Activated CD4-positive, alpha-beta memory T cell treated with anti-CD3 and anti-CD28 coated beads, Interleukin-2, amount 10 ng/mL, durations not matched to agents 7 days and 5 days (primary cell): ENCODE results near the gene NOL9. TPM values are rescaled to one million over a fixed set of nuclear protein-coding genes. Genes with fewer than 3 reads are reported as not detected.

Source experiments
- CTCF ChIA-PET: fragments of 350-600 bp; sonication (Branson Sonifier 250); formaldehyde crosslinking; loops from one replicate; lab custom pipeline; 2021; ENCODE audit warnings: antibody characterized with exemption, inconsistent platforms; lab: Charles Lee
- POLR2A ChIA-PET: fragments of 350-600 bp; sonication (Branson Sonifier 250); formaldehyde crosslinking; loops from one replicate; lab custom pipeline; 2021; ENCODE audit warnings: antibody characterized with exemption; lab: Charles Lee
- DNase-seq: peaks from one replicate; pipeline ENCODE4 v3.0.0-alpha.2; 2020
- H3K27ac Mint-ChIP-seq: one replicate; pipeline ENCODE4 v1.8.0; 2021; ENCODE audit warnings: mild to moderate bottlenecking, mixed read lengths
- H3K27me3 Mint-ChIP-seq: one replicate; pipeline ENCODE4 v1.8.0; 2021; ENCODE audit warnings: mixed read lengths
- H3K36me3 Mint-ChIP-seq: one replicate; pipeline ENCODE4 v1.8.0; 2021; ENCODE audit warnings: low read depth, mixed read lengths
- H3K4me1 Mint-ChIP-seq: one replicate; pipeline ENCODE4 v1.8.0; 2021; ENCODE audit warnings: mixed read lengths
- H3K4me3 Mint-ChIP-seq: one replicate; pipeline ENCODE4 v1.8.0; 2021; ENCODE audit warnings: mild to moderate bottlenecking, mixed read lengths
- H3K9me3 Mint-ChIP-seq: one replicate; pipeline ENCODE4 v1.8.0; 2021; ENCODE audit warnings: mixed read lengths
- total RNA-seq, 2 experiments: library from RNA; stranded (reverse); gene quantifications; one replicate each; pipeline ENCODE4 v1.2.3, GENCODE V29; 2021

NOL9 gene
- total RNA-seq, 2 experiments from 2014 or later = 39.1 to 40.8 TPM

DNA sequence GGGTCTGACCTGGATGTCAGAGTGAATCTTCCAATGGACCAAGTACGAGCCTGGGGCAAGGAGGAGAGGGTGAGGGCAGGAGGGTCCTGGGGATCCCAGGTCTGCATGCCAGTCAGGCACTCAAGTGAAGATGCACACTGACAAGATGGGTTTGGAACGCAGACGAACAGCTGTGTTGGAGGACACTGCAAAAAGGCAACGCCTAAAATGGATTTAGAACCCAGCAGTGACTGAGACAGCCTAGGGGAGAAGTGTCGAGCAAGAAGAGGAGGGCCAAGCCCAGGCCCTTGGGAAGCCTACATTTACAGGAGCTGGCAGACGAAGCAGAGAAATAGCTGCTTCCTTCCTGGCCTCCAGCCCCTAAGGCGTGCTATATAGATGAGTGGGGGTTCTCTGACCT, 25.8 kb downstream of the NOL9 start:
- no peak for DNase-seq
- CTCF ChIA-PET = no interaction called here
- Mint-ChIP-seq H3K9me3 (no peaks in the 10 kb centered on the region), H3K27me3 (no peaks in the 10 kb centered on the region), H3K36me3 (peaks cover 53% of the 10 kb centered on the region), H3K27ac (no peak overlapping the region), H3K4me3 (no peak overlapping the region), H3K4me1 (no peaks in the 10 kb centered on the region)
- POLR2A ChIA-PET = no interaction called here

DNA sequence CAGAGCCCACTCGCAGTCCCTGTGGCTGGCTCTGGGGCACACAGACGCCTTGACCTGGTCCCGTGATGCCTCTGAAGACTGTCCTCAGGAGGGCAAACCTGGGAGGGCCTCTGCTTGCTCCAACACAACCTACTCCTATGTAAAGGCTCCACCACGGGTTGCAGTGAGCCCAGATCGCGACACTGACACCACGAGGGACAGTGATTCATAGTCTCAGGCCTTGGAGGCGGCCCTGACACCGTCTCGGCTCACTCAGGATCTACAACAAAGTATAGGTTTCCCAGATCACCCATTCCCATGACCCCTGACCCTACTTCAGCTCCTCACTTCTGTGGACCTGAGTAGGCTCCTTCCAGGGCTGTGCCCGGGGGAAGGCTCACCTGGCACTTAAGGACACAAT, 28.0 kb downstream of the NOL9 start:
- Mint-ChIP-seq H3K4me1 (peaks cover 2% of the 10 kb centered on the region), H3K9me3 (no peaks in the 10 kb centered on the region), H3K27ac (no peak overlapping the region), H3K27me3 (no peaks in the 10 kb centered on the region), H3K36me3 (peaks cover 39% of the 10 kb centered on the region), H3K4me3 (no peak overlapping the region)
- DNase-seq = no peak
- ChIA-PET CTCF (interaction anchor here (1.9 kb wide), 1 partner anchor 27 kb away, joined by 7 read pairs; the partner anchor contains the start of gene NOL9), POLR2A (interaction anchor here (0.5 to 2.6 kb wide), 2 partner anchors 27 to 52 kb away, joined by 3 to 9 read pairs; partner anchors contain the start of gene NOL9)

GRCh38 chr1:6523566-6523965, 30.7 kb downstream of the NOL9 start:
- POLR2A ChIA-PET = no interaction called here
- H3K27me3 Mint-ChIP-seq = no peaks in the 10 kb centered on the region
- CTCF ChIA-PET = interaction anchor here (0.7 to 4.3 kb wide), 3 partner anchors 11 to 35 kb away, joined by 4 to 19 read pairs (median 5); partner anchors contain the start of genes NOL9 and TAS1R1
- peaks cover 2% of the 10 kb centered on the region for H3K4me1 Mint-ChIP-seq
- H3K4me3 Mint-ChIP-seq = no peak overlapping the region
- no peak overlapping the region for H3K27ac Mint-ChIP-seq
- H3K9me3 Mint-ChIP-seq = no peaks in the 10 kb centered on the region
- H3K36me3 Mint-ChIP-seq = peaks cover 33% of the 10 kb centered on the region
- DNase-seq = no peak

- no peaks in the 10 kb centered on the region for H3K27me3 Mint-ChIP-seq
- ChIA-PET CTCF (interaction anchor here (0.6 to 4.3 kb wide), 6 partner anchors 31 to 358 kb away, joined by 3 to 19 read pairs (median 4); partner anchors contain the start of genes NOL9 and TAS1R1), POLR2A (interaction anchor here (0.8 to 1.3 kb wide), 2 partner anchors 13 to 33 kb away, joined by 3 to 7 read pairs; partner anchors contain the start of genes NOL9 and TAS1R1)
- H3K36me3 Mint-ChIP-seq = peaks cover 22% of the 10 kb centered on the region
- no peak for DNase-seq
- H3K27ac Mint-ChIP-seq = no peak overlapping the region
- H3K9me3 Mint-ChIP-seq = no peaks in the 10 kb centered on the region
- no peak overlapping the region for H3K4me3 Mint-ChIP-seq
- peaks cover 2% of the 10 kb centered on the region for H3K4me1 Mint-ChIP-seq
These were observed 32.8 kb downstream of the NOL9 start for GRCh38 chr1:6521536-6521935.

- POLR2A ChIA-PET = no interaction called here
- peaks cover 2% of the 10 kb centered on the region for H3K4me1 Mint-ChIP-seq
- peaks cover 8% of the 10 kb centered on the region for H3K36me3 Mint-ChIP-seq
- no peak overlapping the region for H3K4me3 Mint-ChIP-seq
- H3K27me3 Mint-ChIP-seq = no peaks in the 10 kb centered on the region
- DNase-seq = no peak
- no peak overlapping the region for H3K27ac Mint-ChIP-seq
- no peaks in the 10 kb centered on the region for H3K9me3 Mint-ChIP-seq
- CTCF ChIA-PET = interaction anchor here (1.5 kb wide), 1 partner anchor 30 kb away, joined by 4 read pairs; no protein-coding TSS in a partner anchor
These were observed 34.2 kb downstream of the NOL9 start for GRCh38 chr1:6519935-6520671.

DNA sequence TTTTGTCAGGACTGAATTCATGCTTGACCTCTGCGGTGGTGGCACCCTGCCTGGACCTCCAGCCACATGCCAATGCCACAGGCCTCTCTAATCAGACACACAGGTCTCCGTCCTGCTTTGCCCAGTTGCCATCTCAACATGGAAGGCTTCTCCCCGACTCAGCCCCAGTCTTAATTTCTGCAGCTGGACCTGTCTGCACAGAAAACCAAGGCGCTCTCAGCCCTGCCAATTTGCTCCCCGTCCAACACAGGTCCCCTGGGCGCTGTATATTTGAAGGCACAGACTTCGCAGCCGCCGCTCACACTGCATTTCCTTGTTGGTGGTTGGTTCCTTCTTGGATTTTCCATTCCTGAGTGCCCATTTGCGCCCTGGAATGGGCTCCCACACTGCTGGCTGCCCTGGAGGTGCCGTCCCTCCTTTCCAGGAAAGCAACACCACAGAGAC, 34.8 kb downstream of the NOL9 start:
- no peak overlapping the region for H3K4me3 Mint-ChIP-seq
- H3K4me1 Mint-ChIP-seq = peaks cover 2% of the 10 kb centered on the region
- H3K27me3 Mint-ChIP-seq = no peaks in the 10 kb centered on the region
- DNase-seq = no peak
- no peak overlapping the region for H3K27ac Mint-ChIP-seq
- H3K9me3 Mint-ChIP-seq = no peaks in the 10 kb centered on the region
- peaks cover 7% of the 10 kb centered on the region for H3K36me3 Mint-ChIP-seq
- ChIA-PET CTCF (no interaction called here), POLR2A (no interaction called here)

GRCh38 chr1:6517435-6517851, 36.9 kb downstream of the NOL9 start:
- DNase-seq = no peak
- Mint-ChIP-seq H3K36me3 (no peaks in the 10 kb centered on the region), H3K9me3 (no peaks in the 10 kb centered on the region), H3K4me1 (peaks cover 2% of the 10 kb centered on the region), H3K27ac (no peak overlapping the region), H3K27me3 (no peaks in the 10 kb centered on the region), H3K4me3 (no peak overlapping the region)
- POLR2A ChIA-PET = no interaction called here
- CTCF ChIA-PET = interaction anchor here (0.6 kb wide), 1 partner anchor 1153 kb away, joined by 3 read pairs; no protein-coding TSS in a partner anchor

DNA sequence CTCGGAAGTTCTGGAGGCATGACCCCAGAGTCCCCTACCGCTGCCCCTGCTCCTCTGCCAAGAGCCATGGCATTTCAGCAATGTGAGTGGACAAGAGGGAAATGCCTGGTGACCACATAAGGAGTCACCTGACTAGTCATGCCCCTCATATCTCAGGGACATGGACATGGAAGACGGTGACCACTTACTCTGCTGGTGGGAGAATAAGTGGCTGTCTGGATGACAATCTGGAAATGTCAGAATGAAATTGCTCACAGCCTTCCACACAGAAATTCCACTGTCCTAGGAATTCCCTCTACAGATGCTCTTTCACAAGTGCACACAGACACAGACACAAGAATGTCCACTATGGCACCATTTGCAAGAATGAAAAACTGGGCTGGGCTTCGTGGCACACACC, 38.5 kb downstream of the NOL9 start:
- no peak overlapping the region for H3K27ac Mint-ChIP-seq
- H3K36me3 Mint-ChIP-seq = no peaks in the 10 kb centered on the region

DNA sequence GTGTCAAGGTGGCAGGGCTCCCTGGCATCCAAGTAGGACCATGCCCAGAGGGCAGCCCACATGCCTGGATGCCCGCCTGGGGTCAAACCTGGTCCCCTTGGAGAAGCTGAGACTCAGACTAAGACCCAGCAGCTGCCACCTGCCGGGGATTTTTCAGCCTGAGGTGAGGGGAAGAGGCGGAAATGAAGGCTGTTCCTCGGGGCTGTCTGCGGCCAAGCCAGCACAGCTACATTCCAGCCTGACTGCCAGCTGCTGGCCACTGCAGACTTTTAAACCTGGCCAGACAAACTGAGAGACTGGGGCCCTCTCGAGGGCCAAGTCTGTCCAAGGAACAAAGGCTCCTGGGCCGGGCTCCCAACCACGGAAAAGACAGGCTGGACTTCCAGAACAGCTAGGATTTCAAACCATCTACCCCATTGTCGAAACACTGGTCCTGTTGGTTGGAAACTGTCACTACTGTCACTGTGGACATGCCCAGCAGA, 41.0 kb downstream of the NOL9 start:
- no peaks in the 10 kb centered on the region for H3K9me3 Mint-ChIP-seq
- DNase-seq = no peak
- no peak overlapping the region for H3K4me3 Mint-ChIP-seq
- H3K27ac Mint-ChIP-seq = no peak overlapping the region
- H3K36me3 Mint-ChIP-seq = no peaks in the 10 kb centered on the region
- CTCF ChIA-PET = no interaction called here
- no peaks in the 10 kb centered on the region for H3K4me1 Mint-ChIP-seq
- H3K27me3 Mint-ChIP-seq = no peaks in the 10 kb centered on the region
- POLR2A ChIA-PET = interaction anchor here (2.0 kb wide), 1 partner anchor 40 kb away, joined by 5 read pairs; no protein-coding TSS in a partner anchor

More for the DNA sequence above, 38.5 kb downstream of the NOL9 start:
- DNase-seq = no peak
- Mint-ChIP-seq H3K9me3 (no peaks in the 10 kb centered on the region), H3K4me3 (no peak overlapping the region), H3K27me3 (no peaks in the 10 kb centered on the region), H3K4me1 (no peaks in the 10 kb centered on the region)
- POLR2A ChIA-PET = no interaction called here
- CTCF ChIA-PET = interaction anchor here (1.4 kb wide), 1 partner anchor 9 kb away, joined by 3 read pairs; no protein-coding TSS in a partner anchor

GRCh38 chr1:6512908-6513280, 41.4 kb downstream of the NOL9 start:
- Mint-ChIP-seq H3K9me3 (no peaks in the 10 kb centered on the region), H3K27me3 (no peaks in the 10 kb centered on the region), H3K27ac (no peak overlapping the region), H3K36me3 (no peaks in the 10 kb centered on the region), H3K4me3 (no peak overlapping the region), H3K4me1 (no peaks in the 10 kb centered on the region)
- DNase-seq = no peak
- CTCF ChIA-PET = interaction anchor here (0.8 to 1.4 kb wide), 2 partner anchors 9 to 11 kb away, joined by 3 to 4 read pairs; no protein-coding TSS in a partner anchor
- POLR2A ChIA-PET = no interaction called here

GRCh38 chr1:6512245-6512907, 41.9 kb downstream of the NOL9 start:
- no peak overlapping the region for H3K27ac Mint-ChIP-seq
- H3K9me3 Mint-ChIP-seq = no peaks in the 10 kb centered on the region
- CTCF ChIA-PET = interaction anchor here (0.8 to 1.4 kb wide), 2 partner anchors 10 to 11 kb away, joined by 3 to 4 read pairs; no protein-coding TSS in a partner anchor
- no peaks in the 10 kb centered on the region for H3K4me1 Mint-ChIP-seq
- H3K4me3 Mint-ChIP-seq = no peak overlapping the region
- no peaks in the 10 kb centered on the region for H3K27me3 Mint-ChIP-seq
- no peak for DNase-seq
- no peaks in the 10 kb centered on the region for H3K36me3 Mint-ChIP-seq
- POLR2A ChIA-PET = no interaction called here

DNA sequence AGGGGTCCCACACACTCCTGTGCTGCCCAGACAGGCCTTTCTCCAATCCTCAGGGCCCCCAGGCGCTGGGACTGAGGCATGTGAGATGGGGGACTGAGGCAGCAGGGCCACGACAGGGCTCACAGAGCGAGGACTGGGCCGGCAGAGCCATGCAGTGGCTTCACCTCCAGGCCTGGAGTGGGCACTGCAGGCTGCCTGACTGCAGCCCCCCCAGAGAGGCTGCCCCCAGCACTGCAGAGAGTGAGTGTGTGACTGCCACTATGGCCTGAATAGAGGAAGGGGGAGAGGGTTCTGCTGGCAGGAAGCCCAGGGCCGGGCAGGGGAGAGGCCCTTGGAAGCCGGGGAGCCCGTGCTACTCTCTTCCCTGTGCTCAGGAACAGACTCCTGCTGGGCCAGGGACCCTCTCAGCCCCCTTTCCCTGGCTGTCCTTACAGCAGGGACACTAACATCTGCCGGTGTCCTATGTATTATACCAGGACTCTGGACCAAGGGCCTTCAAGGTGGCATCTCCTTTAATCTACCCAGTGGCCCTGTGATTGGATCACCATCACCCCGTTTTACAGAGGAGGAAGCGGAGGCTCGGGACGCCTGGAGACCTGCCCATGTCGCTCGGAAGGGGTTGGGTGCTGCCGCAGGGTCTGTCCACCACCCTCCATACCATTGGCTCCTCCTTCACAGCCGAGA, 42.6 kb downstream of the NOL9 start:
- DNase-seq = no peak
- no peaks in the 10 kb centered on the region for H3K4me1 Mint-ChIP-seq
- no peaks in the 10 kb centered on the region for H3K9me3 Mint-ChIP-seq
- no peak overlapping the region for H3K4me3 Mint-ChIP-seq
- no peak overlapping the region for H3K27ac Mint-ChIP-seq
- POLR2A ChIA-PET = no interaction called here
- CTCF ChIA-PET = interaction anchor here (1.4 kb wide), 1 partner anchor 12 kb away, joined by 4 read pairs; no protein-coding TSS in a partner anchor
- H3K36me3 Mint-ChIP-seq = no peaks in the 10 kb centered on the region
- H3K27me3 Mint-ChIP-seq = no peaks in the 10 kb centered on the region
